Measurements from ENCODE around the gene KCTD8.

The KCTD8 gene

DNA sequence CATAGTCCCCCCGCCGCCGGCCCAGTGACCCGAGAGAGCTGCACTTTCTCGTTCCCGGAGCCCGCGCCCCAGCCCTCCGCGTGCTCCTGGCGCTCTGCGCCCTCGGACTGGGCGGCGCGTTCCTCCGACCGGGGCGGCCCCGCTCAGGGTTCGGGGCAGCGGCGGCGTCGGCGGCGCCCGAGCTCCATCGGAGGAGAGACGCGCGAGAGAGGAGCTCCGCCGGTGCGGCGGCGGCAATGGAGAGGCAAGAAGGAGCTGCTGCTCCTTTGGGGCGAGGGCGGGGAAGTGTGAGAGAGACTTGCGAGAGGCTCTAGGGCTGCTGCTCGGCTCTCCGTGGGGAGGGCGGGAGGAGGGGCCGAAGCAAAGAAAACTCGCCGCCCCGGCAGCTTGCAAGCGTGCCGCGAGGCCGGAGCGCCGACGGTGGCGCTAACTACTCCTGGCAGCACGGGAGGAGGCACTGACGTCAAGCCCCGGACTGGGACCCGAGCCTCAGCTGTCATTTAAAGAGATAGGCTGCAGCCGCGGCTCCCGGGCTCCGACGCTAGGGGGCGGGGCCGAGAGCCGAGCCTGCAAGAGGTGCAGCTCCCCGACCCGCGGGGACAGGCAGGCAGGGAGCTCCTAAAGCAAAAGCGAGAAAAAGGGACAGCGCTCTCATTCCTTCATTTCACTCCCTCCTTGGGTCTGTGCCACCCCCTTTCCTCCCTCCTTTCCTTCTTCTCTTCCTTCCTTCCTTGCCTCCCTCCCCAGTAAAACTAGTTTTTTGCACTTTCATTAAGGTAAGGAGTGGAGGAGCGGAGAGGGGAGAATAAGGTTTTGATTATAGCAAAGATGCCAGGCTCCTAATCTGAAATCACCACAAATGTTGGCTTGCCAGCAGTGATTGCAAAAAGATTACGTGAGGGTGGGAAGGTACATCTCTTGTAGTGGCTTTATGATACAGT, at the start of gene KCTD8:
Gene KCTD8 (minus strand): TSS at position 289 of the 941 bp plus-strand sequence.
- DNase-seq = peak; percentile 60

GRCh38 chr4:44494810-44495701, 46.4 kb upstream of the KCTD8 start:
- no peak for DNase-seq

- no peak for DNase-seq
These were observed 45.3 kb upstream of the KCTD8 start for GRCh38 chr4:44493924-44494323.

GRCh38 chr4:44487341-44487740, 38.7 kb upstream of the KCTD8 start:
- no peak for DNase-seq

- no peak for DNase-seq
These were observed 31.1 kb upstream of the KCTD8 start for GRCh38 chr4:44479731-44480130.

DNA sequence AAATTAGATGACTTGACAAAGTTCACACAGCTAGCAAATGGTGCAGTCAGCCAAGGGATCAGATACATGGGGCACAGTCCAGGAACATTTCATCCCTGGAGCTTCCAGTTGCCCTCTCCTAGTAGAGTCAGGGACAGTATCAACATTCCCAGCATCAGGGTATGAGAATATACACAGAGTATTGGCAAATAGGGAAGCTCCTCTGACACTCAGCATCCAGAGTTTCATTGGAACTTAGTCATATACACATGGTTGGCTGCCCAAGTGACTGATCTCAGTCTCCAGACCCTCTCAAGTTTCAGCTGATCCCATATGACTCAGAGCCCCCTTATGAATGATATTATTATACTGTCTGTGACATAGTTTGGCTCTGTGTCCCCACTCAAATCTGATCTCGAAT, 13.7 kb upstream of the KCTD8 start:
- no peak for DNase-seq

GRCh38 chr4:44447563-44448504, 775 bp downstream of the KCTD8 start:
- DNase-seq = no peak

- DNase-seq = no peak
These were observed 1.6 kb downstream of the KCTD8 start for GRCh38 chr4:44446801-44447562.

- no peak for DNase-seq
These were observed 2.4 kb downstream of the KCTD8 start for GRCh38 chr4:44446191-44446590.

GRCh38 chr4:44438687-44439086, 9.9 kb downstream of the KCTD8 start:
- DNase-seq = no peak

DNA sequence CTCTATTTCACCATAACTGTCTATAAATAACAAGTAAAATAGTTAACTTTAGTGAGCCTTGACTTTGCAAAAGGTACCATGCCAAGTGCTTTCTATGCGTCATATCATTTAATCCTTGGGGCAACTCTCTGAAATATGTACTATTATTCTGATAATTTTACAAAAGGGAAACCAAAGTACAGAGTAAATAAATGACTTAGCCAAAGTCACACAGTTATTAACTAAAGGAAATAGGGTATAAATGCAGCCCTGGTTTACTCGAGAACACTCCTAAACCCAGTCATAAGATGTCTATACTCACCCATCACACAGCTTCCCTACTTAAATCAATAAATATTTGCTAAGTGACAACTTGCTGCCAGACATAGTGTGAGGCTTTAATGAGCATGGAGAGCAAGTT, 14.4 kb downstream of the KCTD8 start:
- DNase-seq = no peak

- DNase-seq = no peak
These were observed 22.9 kb downstream of the KCTD8 start for GRCh38 chr4:44425614-44426208.

- no peak for DNase-seq
These were observed 25.7 kb downstream of the KCTD8 start for GRCh38 chr4:44422912-44423311.

GRCh38 chr4:44421330-44422065, 27.1 kb downstream of the KCTD8 start:
- DNase-seq = no peak

GRCh38 chr4:44415251-44415650, 33.4 kb downstream of the KCTD8 start:
- DNase-seq = no peak

GRCh38 chr4:44368413-44369167, 80.0 kb downstream of the KCTD8 start:
- DNase-seq = no peak

DNA sequence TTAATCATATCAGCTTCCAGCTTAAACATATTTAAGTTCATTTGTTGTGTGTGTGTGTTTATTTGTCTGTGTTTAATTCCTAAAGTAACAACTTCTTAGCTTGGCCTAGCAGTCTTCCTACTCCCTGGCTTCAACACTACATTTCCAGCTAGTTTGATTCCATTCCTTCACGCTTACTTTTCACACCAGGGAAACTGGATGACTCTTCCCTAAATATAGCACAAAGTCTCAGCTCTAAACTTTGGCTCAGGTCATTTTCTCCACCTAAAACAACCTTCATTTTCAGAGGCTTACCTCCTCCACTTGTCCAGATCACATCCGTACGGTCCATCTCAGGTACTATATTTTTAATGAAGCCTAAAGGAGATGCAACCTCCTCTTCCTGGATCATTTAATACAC, 94.4 kb downstream of the KCTD8 start:
- DNase-seq = no peak

GRCh38 chr4:44351069-44351468, 97.5 kb downstream of the KCTD8 start:
- no peak for DNase-seq

DNA sequence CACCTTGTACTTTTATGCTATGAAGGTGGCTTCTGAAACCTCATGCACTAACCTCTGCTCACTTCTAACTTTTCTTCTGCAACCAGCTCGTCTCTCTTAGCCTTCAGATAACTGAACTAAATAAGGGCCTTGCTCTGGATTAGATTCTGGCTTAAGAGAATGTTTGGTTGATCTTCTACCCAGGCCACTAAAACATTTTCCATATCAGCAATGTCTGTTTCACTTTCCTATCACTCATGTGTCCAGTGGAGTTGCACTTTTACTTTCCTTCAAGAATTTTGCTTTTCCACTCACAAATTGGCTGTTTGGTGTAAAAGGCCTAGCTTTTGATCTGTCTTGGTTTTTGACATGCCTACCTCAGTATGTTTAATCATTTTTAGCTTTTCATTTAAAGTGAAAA, 105.8 kb downstream of the KCTD8 start:
- DNase-seq = no peak

DNA sequence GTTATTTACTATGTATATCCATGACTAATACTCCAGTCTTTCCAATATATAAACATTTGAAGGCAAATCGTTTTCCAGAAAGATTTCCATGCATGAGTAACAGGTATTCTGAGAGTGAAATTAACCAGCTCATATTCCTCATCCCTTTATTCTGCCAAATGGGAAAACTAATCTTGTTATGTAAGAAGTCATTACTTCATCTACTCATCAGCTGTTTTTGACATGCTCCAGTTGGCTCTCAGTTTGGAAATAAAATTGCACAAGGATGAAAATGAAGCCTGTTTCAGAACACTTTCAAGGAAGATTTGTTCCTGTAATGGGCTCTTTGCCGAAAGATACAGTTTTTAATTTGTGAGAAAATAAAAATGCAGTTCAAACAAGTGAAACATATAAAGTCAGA, 121.9 kb downstream of the KCTD8 start:
- DNase-seq = no peak
